Measurements from ENCODE around the gene RBMS1. TPM values are rescaled to one million over a fixed set of nuclear protein-coding genes. Genes with fewer than 3 reads are reported as not detected.

Gene RBMS1
- polyA plus RNA-seq, 1 donor from 2014 or later, result 8.4 TPM

DNA sequence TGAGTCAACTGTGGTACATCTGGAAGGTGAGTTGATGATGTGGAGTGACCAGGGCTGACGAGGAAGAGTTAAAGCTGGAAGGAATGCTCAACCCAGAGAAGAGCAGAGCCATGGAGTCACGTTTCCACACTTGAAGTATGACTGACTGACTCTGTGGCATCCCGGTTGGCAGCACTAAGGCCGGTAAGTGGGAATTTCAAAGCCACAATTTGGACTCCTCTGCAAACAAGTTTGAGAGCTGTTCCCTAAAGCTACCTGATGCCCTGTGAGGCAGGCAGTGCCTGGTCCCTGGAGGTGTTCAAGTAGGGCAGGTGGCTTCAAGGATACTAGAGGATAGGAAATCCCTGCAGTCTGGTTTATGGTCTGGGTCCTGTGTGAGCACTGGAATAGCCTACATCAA is 224.2 kb downstream of the RBMS1 start:
- Histone ChIP-seq H3K27ac (ENCODE audit: low read length) (no peak overlapping the region), H3K36me3 (ENCODE audit: insufficient read depth, low read length) (no peaks in the 10 kb centered on the region), H3K79me2 (replicated peaks; ENCODE audit: insufficient read depth, low read length) (no peaks in the 10 kb centered on the region), H3F3A (ENCODE audit: insufficient read depth, low read length, poor library complexity, severe bottlenecking) (no peaks in the 10 kb centered on the region), H4K20me1 (ENCODE audit: insufficient read depth) (no peaks in the 10 kb centered on the region), H2AFZ (ENCODE audit: low read depth, low read length) (no peak overlapping the region), H3K4me2 (ENCODE audit: low read length) (no peak overlapping the region), H3K4me3 (ENCODE audit: low read length) (peak overlapping the region; percentile 57), H3K27me3 (ENCODE audit: insufficient read depth, low read depth, low read length) (no peaks in the 10 kb centered on the region), H3K9me3 (ENCODE audit: low read length) (no peaks in the 10 kb centered on the region), H3K9me2 (ENCODE audit: insufficient read depth, low read length) (no peaks in the 10 kb centered on the region), H3K9ac (ENCODE audit: low read length) (no peak overlapping the region)
- TF ChIP-seq RAD21 (conservative IDR thresholded peaks at IDR 0.05) (no peak), EP300 (conservative IDR thresholded peaks at IDR 0.05; ENCODE audit: poor library complexity, severe bottlenecking) (no peak), TAF1 (IDR thresholded peaks at IDR 0.05; ENCODE audit: low read depth) (no peak), SMC3 (conservative IDR thresholded peaks at IDR 0.05; ENCODE audit: poor library complexity) (no peak), POLR2AphosphoS5 (IDR thresholded peaks at IDR 0.05) (no peak), EZH2 (IDR thresholded peaks at IDR 0.05; ENCODE audit: borderline replicate concordance, insufficient read depth, low read length, poor library complexity, severe bottlenecking) (no peak), MXI1 (conservative IDR thresholded peaks at IDR 0.05; ENCODE audit: poor library complexity, severe bottlenecking) (no peak)
- TF ChIP-seq, protein P1, sequence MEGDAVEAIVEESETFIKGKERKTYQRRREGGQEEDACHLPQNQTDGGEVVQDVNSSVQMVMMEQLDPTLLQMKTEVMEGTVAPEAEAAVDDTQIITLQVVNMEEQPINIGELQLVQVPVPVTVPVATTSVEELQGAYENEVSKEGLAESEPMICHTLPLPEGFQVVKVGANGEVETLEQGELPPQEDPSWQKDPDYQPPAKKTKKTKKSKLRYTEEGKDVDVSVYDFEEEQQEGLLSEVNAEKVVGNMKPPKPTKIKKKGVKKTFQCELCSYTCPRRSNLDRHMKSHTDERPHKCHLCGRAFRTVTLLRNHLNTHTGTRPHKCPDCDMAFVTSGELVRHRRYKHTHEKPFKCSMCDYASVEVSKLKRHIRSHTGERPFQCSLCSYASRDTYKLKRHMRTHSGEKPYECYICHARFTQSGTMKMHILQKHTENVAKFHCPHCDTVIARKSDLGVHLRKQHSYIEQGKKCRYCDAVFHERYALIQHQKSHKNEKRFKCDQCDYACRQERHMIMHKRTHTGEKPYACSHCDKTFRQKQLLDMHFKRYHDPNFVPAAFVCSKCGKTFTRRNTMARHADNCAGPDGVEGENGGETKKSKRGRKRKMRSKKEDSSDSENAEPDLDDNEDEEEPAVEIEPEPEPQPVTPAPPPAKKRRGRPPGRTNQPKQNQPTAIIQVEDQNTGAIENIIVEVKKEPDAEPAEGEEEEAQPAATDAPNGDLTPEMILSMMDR (IDR thresholded peaks at IDR 0.05; ENCODE audit: poor library complexity, severe bottlenecking), result no peak
- TF ChIP-seq, protein P2, sequence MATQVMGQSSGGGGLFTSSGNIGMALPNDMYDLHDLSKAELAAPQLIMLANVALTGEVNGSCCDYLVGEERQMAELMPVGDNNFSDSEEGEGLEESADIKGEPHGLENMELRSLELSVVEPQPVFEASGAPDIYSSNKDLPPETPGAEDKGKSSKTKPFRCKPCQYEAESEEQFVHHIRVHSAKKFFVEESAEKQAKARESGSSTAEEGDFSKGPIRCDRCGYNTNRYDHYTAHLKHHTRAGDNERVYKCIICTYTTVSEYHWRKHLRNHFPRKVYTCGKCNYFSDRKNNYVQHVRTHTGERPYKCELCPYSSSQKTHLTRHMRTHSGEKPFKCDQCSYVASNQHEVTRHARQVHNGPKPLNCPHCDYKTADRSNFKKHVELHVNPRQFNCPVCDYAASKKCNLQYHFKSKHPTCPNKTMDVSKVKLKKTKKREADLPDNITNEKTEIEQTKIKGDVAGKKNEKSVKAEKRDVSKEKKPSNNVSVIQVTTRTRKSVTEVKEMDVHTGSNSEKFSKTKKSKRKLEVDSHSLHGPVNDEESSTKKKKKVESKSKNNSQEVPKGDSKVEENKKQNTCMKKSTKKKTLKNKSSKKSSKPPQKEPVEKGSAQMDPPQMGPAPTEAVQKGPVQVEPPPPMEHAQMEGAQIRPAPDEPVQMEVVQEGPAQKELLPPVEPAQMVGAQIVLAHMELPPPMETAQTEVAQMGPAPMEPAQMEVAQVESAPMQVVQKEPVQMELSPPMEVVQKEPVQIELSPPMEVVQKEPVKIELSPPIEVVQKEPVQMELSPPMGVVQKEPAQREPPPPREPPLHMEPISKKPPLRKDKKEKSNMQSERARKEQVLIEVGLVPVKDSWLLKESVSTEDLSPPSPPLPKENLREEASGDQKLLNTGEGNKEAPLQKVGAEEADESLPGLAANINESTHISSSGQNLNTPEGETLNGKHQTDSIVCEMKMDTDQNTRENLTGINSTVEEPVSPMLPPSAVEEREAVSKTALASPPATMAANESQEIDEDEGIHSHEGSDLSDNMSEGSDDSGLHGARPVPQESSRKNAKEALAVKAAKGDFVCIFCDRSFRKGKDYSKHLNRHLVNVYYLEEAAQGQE (IDR thresholded peaks at IDR 0.05; ENCODE audit: borderline replicate concordance), result no peak

DNA sequence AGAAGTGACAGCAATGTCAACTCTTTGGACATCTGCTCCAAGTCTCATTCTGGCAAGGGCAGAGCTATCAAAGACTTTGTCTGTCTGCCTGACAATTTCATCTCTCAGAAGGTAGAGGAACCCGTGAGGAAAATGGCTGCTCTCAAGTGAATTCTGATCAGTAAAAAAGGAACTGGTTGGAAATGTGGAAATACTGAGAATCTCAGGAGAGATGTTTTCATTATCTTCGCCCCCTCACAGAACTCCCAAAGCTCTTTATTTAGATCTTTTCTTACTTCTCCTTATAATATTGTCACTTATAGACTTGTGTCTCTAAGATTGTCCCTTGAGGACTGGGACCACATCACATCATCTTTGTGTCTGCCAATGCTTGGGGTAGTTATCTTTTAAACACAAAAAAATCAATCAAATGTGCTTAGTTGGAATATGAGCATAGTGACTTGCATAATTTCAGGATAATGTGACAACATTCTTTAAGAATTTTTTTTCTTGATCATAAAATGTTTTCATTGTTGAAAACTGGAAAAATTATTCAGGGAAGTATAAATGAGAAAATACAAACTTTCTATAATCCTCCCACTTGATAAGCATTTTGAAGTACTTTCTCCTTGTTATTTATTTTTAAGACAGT is 225.3 kb downstream of the RBMS1 start:
- TF ChIP-seq TAF1 (IDR thresholded peaks at IDR 0.05; ENCODE audit: low read depth) (no peak), RAD21 (conservative IDR thresholded peaks at IDR 0.05) (no peak), POLR2AphosphoS5 (IDR thresholded peaks at IDR 0.05) (no peak)
- TF ChIP-seq, protein P1 (IDR thresholded peaks at IDR 0.05; ENCODE audit: poor library complexity, severe bottlenecking), result no peak
- no peaks in the 10 kb centered on the region for H3F3A ChIP-seq (ENCODE audit: insufficient read depth, low read length, poor library complexity, severe bottlenecking)
- no peak overlapping the region for H3K9ac ChIP-seq (ENCODE audit: low read length)
- no peaks in the 10 kb centered on the region for H3K27me3 ChIP-seq (ENCODE audit: insufficient read depth, low read depth, low read length)
- no peaks in the 10 kb centered on the region for H3K9me2 ChIP-seq (ENCODE audit: insufficient read depth, low read length)
- H4K20me1 ChIP-seq (ENCODE audit: insufficient read depth), result no peaks in the 10 kb centered on the region
- H3K27ac ChIP-seq (ENCODE audit: low read length), result no peak overlapping the region
- H3K9me3 ChIP-seq (ENCODE audit: low read length), result no peaks in the 10 kb centered on the region
- no peaks in the 10 kb centered on the region for H3K79me2 ChIP-seq (replicated peaks; ENCODE audit: insufficient read depth, low read length)
- H2AFZ ChIP-seq (ENCODE audit: low read depth, low read length), result no peak overlapping the region
- H3K4me3 ChIP-seq (ENCODE audit: low read length), result no peak overlapping the region
- H3K4me2 ChIP-seq (ENCODE audit: low read length), result no peak overlapping the region
- H3K36me3 ChIP-seq (ENCODE audit: insufficient read depth, low read length), result no peaks in the 10 kb centered on the region

Measured in neural cell (in vitro differentiated cells).